GM19238 (cell line): ENCODE results near the gene HPGD.

Experiments used
- DNase-seq: peaks from one replicate; pipeline ENCODE4 v3.0.0; 2011; ENCODE audit warnings: low spot score; ENCODE audit not compliant: insufficient read length

Gene HPGD

GRCh38 chr4:174522183-174523024 is at the start of gene HPGD:
Gene HPGD, minus strand, starts transcription at chr4:174522488. Its CDS starts 37 bp downstream, at chr4:174522451.
- no peak for DNase-seq

GRCh38 chr4:174564529-174564928 is 42.2 kb upstream of the HPGD start:
- DNase-seq = no peak

GRCh38 chr4:174563399-174563798 is 41.1 kb upstream of the HPGD start:
- no peak for DNase-seq

GRCh38 chr4:174561560-174561959 is 39.3 kb upstream of the HPGD start:
- no peak for DNase-seq

GRCh38 chr4:174559894-174560293 is 37.6 kb upstream of the HPGD start:
- DNase-seq = no peak

- DNase-seq = no peak
These were observed 33.7 kb upstream of the HPGD start for GRCh38 chr4:174555789-174556630.

- DNase-seq = no peak
These were observed 32.0 kb upstream of the HPGD start for GRCh38 chr4:174554231-174554728.

GRCh38 chr4:174553828-174554227 is 31.5 kb upstream of the HPGD start:
- DNase-seq = no peak

GRCh38 chr4:174553031-174553430 is 30.7 kb upstream of the HPGD start:
- DNase-seq = no peak

GRCh38 chr4:174550541-174550940 is 28.3 kb upstream of the HPGD start:
- DNase-seq = no peak

GRCh38 chr4:174549721-174550120 is 27.4 kb upstream of the HPGD start:
- DNase-seq = no peak

GRCh38 chr4:174545268-174545667 is 23.0 kb upstream of the HPGD start:
- DNase-seq = no peak

GRCh38 chr4:174544496-174544895 is 22.2 kb upstream of the HPGD start:
- no peak for DNase-seq

GRCh38 chr4:174540175-174540574 is 17.9 kb upstream of the HPGD start:
- DNase-seq = no peak

GRCh38 chr4:174539571-174539970 is 17.3 kb upstream of the HPGD start:
- no peak for DNase-seq

GRCh38 chr4:174538876-174539250 is 16.6 kb upstream of the HPGD start:
- DNase-seq = no peak

GRCh38 chr4:174538123-174538875 is 16.0 kb upstream of the HPGD start:
- DNase-seq = peak; percentile 4

- DNase-seq = no peak
These were observed 15.3 kb upstream of the HPGD start for GRCh38 chr4:174537634-174538033.

GRCh38 chr4:174534461-174534860 is 12.2 kb upstream of the HPGD start:
- no peak for DNase-seq

- no peak for DNase-seq
These were observed 10.2 kb upstream of the HPGD start for GRCh38 chr4:174532445-174532844.

GRCh38 chr4:174531486-174531885 is 9.2 kb upstream of the HPGD start:
- DNase-seq = no peak

GRCh38 chr4:174528226-174528625 is 5.9 kb upstream of the HPGD start:
- DNase-seq = no peak
